ENCODE measurements around the gene TENM4.

The TENM4 gene

GRCh38 chr11:79113054-79113690 lies 327.7 kb downstream of the TENM4 start:
- ChIA-PET CTCF (no interaction called here), POLR2A (no interaction called here)
- no peak for TF ChIP-seq SUZ12 (IDR thresholded peaks at IDR 0.05)
- no peak for TF ChIP-seq HDGF (IDR thresholded peaks at IDR 0.05; ENCODE audit: borderline replicate concordance)
- TF ChIP-seq ARNT (IDR thresholded peaks at IDR 0.05) = no peak
- TF ChIP-seq CTBP1 (IDR thresholded peaks at IDR 0.05; ENCODE audit: borderline replicate concordance) = no peak
- TF ChIP-seq BHLHE40 (IDR thresholded peaks at IDR 0.05; ENCODE audit: borderline replicate concordance) = no peak
- no peak for TF ChIP-seq FOXK2 (IDR thresholded peaks at IDR 0.05)
- no peak for TF ChIP-seq TARDBP (IDR thresholded peaks at IDR 0.05)
- no peak for TF ChIP-seq NFRKB (IDR thresholded peaks at IDR 0.05)
- TF ChIP-seq FOXM1 (IDR thresholded peaks at IDR 0.05; ENCODE audit: borderline replicate concordance) = no peak
- TF ChIP-seq FOXA1 (IDR thresholded peaks at IDR 0.05) = no peak
- TF ChIP-seq L3MBTL2 (conservative IDR thresholded peaks at IDR 0.05) = no peak
- no peak for TF ChIP-seq ZNF384 (IDR thresholded peaks at IDR 0.05)
- TF ChIP-seq ELF4 (IDR thresholded peaks at IDR 0.05) = no peak
- no peak for TF ChIP-seq SP1 (IDR thresholded peaks at IDR 0.05)
- no peak for TF ChIP-seq LEF1 (IDR thresholded peaks at IDR 0.05; ENCODE audit: borderline replicate concordance)
- no peak for TF ChIP-seq PKNOX1 (IDR thresholded peaks at IDR 0.05)
- no peak for DNase-seq (ENCODE audit: extremely low spot score)

- CTCF ChIA-PET = no interaction called here
- POLR2A ChIA-PET = no interaction called here
- DNase-seq (ENCODE audit: extremely low spot score) = no peak
- TF ChIP-seq NFRKB (IDR thresholded peaks at IDR 0.05) (no peak), ZNF384 (IDR thresholded peaks at IDR 0.05) (no peak), ARNT (IDR thresholded peaks at IDR 0.05) (no peak), FOXK2 (IDR thresholded peaks at IDR 0.05) (no peak), CTBP1 (IDR thresholded peaks at IDR 0.05; ENCODE audit: borderline replicate concordance) (no peak)
Measured at GRCh38 chr11:79110796-79111195, 330.0 kb downstream of the TENM4 start.

- ChIA-PET POLR2A (no interaction called here), CTCF (no interaction called here)
- DNase-seq (ENCODE audit: extremely low spot score) = no peak
- no peak for TF ChIP-seq LEF1 (IDR thresholded peaks at IDR 0.05; ENCODE audit: borderline replicate concordance)
- no peak for TF ChIP-seq FOXA1 (IDR thresholded peaks at IDR 0.05)
- TF ChIP-seq NFRKB (IDR thresholded peaks at IDR 0.05) = no peak
- no peak for TF ChIP-seq SUZ12 (IDR thresholded peaks at IDR 0.05)
- TF ChIP-seq TARDBP (IDR thresholded peaks at IDR 0.05) = no peak
- no peak for TF ChIP-seq PKNOX1 (IDR thresholded peaks at IDR 0.05)
- no peak for TF ChIP-seq SP1 (IDR thresholded peaks at IDR 0.05)
- TF ChIP-seq CTBP1 (IDR thresholded peaks at IDR 0.05; ENCODE audit: borderline replicate concordance) = no peak
- no peak for TF ChIP-seq FOXK2 (IDR thresholded peaks at IDR 0.05)
- no peak for TF ChIP-seq L3MBTL2 (conservative IDR thresholded peaks at IDR 0.05)
- TF ChIP-seq FOXM1 (IDR thresholded peaks at IDR 0.05; ENCODE audit: borderline replicate concordance) = no peak
Measured at GRCh38 chr11:79110321-79110720, 330.5 kb downstream of the TENM4 start.

GRCh38 chr11:79108851-79109250 lies 332.0 kb downstream of the TENM4 start:
- DNase-seq (ENCODE audit: extremely low spot score) = no peak
- CTCF ChIA-PET = interaction anchor here (0.7 kb wide), 1 partner anchor 9 kb away, joined by 3 read pairs; no protein-coding TSS in a partner anchor
- POLR2A ChIA-PET = no interaction called here

GRCh38 chr11:79102840-79103239 lies 338.0 kb downstream of the TENM4 start:
- TF ChIP-seq NFRKB (IDR thresholded peaks at IDR 0.05) (no peak), FOXM1 (IDR thresholded peaks at IDR 0.05; ENCODE audit: borderline replicate concordance) (no peak), ZNF384 (IDR thresholded peaks at IDR 0.05) (no peak), FOXK2 (IDR thresholded peaks at IDR 0.05) (no peak), SUZ12 (IDR thresholded peaks at IDR 0.05) (no peak), CTBP1 (IDR thresholded peaks at IDR 0.05; ENCODE audit: borderline replicate concordance) (no peak), L3MBTL2 (conservative IDR thresholded peaks at IDR 0.05) (no peak), LEF1 (IDR thresholded peaks at IDR 0.05; ENCODE audit: borderline replicate concordance) (no peak), PKNOX1 (IDR thresholded peaks at IDR 0.05) (no peak), HDGF (IDR thresholded peaks at IDR 0.05; ENCODE audit: borderline replicate concordance) (no peak), ARNT (IDR thresholded peaks at IDR 0.05) (no peak), FOXA1 (IDR thresholded peaks at IDR 0.05) (no peak), ELF4 (IDR thresholded peaks at IDR 0.05) (no peak), BHLHE40 (IDR thresholded peaks at IDR 0.05; ENCODE audit: borderline replicate concordance) (no peak), SP1 (IDR thresholded peaks at IDR 0.05) (no peak), TARDBP (IDR thresholded peaks at IDR 0.05) (no peak)
- ChIA-PET CTCF (no interaction called here), POLR2A (no interaction called here)
- DNase-seq (ENCODE audit: extremely low spot score) = no peak

More at GRCh38 chr11:79108851-79109250, 332.0 kb downstream of the TENM4 start:
- no peak for TF ChIP-seq CTBP1 (IDR thresholded peaks at IDR 0.05; ENCODE audit: borderline replicate concordance)
- TF ChIP-seq FOXM1 (IDR thresholded peaks at IDR 0.05; ENCODE audit: borderline replicate concordance) = no peak
- no peak for TF ChIP-seq ELF4 (IDR thresholded peaks at IDR 0.05)
- TF ChIP-seq ARNT (IDR thresholded peaks at IDR 0.05) = no peak
- TF ChIP-seq HDGF (IDR thresholded peaks at IDR 0.05; ENCODE audit: borderline replicate concordance) = no peak
- TF ChIP-seq SP1 (IDR thresholded peaks at IDR 0.05) = no peak
- no peak for TF ChIP-seq FOXA1 (IDR thresholded peaks at IDR 0.05)
- no peak for TF ChIP-seq BHLHE40 (IDR thresholded peaks at IDR 0.05; ENCODE audit: borderline replicate concordance)
- no peak for TF ChIP-seq SUZ12 (IDR thresholded peaks at IDR 0.05)
- TF ChIP-seq PKNOX1 (IDR thresholded peaks at IDR 0.05) = no peak
- no peak for TF ChIP-seq ZNF384 (IDR thresholded peaks at IDR 0.05)
- no peak for TF ChIP-seq L3MBTL2 (conservative IDR thresholded peaks at IDR 0.05)
- TF ChIP-seq NFRKB (IDR thresholded peaks at IDR 0.05) = no peak
- TF ChIP-seq LEF1 (IDR thresholded peaks at IDR 0.05; ENCODE audit: borderline replicate concordance) = no peak
- no peak for TF ChIP-seq TARDBP (IDR thresholded peaks at IDR 0.05)
- TF ChIP-seq FOXK2 (IDR thresholded peaks at IDR 0.05) = no peak

Measured in HEK293T (cell line).